ENCODE measurements around the gene KIF1B.

KIF1B gene

DNA sequence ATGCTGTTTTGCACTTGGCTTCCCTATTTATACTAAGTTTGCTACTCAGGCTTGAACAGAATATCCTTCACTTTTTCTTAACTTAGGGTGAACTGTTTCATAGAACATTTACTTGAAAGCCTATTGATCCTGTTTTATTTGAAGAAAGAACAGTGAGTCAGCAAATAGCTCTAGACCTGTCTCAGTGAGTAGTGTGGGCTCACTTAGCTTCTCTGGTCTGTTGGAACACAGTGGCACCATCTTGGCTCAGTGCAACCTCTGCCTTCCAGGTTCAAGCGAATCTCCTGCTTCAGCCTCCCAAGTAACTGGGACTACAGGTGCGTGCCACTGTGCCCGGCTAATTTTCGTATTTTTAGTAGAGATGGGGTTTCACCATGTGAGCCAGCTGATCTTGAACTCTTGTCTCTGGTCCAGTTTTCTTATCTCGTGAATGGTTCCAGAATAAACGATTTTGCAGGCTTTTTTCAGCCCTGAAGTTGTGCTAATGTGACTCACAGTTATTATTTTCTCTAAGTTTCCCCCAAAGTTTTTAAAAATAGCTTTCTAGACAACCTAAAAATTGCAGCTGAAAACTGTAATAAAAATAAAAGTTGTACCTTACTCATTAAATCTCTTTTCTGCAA lies 76.8 kb downstream of the KIF1B start:
- no peak for DNase-seq

DNA sequence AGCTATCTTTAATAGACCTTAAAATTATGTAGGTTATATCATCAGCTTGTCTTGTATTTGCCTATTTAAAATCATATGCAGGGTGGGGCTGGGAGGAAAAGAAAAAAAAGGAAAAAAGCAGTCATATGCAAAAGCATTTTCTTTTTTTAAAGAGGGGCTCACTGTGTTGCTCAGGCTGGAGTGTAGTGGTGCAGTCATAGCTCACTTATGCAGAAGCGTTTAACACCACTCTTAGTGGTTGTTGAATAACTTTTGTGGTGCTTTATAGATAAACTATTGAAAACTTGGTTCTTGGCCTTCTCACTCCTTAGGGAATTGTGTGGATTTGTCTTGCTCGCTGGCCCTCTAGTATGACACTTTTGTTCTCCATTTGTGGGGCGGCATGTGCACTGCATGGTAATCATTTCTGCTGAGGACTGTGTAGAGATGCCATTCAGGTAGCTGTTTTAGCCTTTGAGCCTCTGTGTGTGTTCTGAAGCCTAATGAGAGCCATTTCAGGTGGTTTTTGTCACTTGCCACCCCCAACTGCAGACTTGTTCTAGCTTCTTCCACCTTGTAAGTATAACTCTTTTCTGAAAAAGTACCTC lies 77.8 kb downstream of the KIF1B start:
- DNase-seq: no peak

DNA sequence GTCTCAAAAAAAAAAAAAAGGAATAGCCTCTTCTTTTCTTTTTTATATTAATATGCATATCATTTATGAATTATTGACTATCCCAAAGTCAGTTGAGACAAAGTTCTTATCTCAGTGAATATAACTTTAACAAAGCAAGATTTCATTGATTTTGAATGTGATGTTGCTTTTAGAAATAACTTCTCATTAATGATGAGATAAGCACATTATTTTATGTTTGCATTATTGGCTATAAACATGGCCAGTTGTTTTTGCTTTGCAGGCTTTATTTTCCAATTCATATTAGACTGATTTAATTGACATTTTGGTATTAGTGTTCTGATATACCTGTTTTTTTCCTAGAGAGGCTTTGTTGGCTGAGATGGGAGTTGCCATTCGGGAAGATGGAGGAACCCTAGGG lies 81.3 kb downstream of the KIF1B start:
- no peak for DNase-seq

DNA sequence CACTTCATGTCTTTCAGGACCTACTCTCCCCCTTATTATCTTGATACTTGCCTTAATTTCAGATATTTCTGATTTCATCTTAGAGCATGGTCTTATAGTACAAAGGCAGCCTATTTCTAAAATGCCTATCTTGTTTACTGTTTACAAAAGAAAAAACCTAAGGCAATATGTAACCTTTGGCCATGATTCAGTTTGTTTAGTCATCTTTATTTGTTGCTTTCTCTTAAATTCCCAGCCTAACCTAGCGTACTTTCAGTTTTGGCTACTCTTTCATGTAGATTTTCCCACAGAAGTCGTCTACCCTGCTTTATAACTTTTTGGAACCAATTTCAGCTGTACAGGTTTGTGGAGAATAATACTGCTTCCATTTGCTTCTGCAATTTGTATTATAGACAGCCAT lies 81.8 kb downstream of the KIF1B start:
- DNase-seq: no peak

DNA sequence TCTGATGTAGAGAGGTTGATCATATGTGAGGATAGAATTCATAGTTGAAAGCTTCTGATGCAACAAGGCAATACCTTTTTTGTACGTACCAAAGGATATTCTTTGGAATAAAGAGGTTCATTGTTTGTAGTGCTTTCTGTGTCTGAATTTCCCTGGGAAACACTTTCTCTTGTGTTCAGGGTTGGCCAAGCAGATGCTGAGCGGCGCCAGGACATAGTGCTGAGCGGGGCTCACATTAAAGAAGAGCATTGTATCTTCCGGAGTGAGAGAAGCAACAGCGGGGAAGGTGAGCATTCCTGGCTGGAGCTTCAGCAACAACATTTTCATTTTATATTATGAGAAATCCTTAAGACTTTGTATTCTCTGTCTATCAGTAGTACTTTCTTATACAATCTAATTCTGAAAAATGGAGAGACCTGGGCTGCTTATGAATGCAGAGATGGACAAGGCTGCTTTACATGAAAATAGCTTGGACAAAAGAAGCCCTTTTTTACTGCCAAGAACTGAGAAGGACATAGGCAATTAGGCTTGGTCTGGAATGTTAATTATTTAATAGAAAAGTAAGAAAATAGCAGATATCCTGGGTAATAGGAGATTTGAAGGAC lies 85.2 kb downstream of the KIF1B start:
- DNase-seq: no peak

DNA sequence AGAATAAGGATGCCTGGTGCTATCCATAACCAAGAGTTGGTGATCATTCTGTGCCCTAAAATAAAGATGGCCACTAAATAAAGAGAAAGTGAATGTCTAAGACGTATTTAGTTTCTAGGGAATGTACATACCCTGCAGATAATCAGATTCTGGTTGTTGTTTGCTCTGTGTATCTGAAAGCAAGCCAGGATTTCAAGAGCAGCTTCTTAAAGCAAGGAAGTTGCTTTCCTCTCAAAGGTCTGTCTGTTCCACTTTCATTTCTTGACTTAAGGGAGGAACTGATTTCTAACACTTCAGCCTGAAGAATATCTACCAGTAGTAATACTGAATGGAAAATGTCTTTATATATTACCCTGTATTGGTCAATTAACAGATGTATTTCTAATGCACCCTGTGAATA lies 88.8 kb downstream of the KIF1B start:
- no peak for DNase-seq

DNA sequence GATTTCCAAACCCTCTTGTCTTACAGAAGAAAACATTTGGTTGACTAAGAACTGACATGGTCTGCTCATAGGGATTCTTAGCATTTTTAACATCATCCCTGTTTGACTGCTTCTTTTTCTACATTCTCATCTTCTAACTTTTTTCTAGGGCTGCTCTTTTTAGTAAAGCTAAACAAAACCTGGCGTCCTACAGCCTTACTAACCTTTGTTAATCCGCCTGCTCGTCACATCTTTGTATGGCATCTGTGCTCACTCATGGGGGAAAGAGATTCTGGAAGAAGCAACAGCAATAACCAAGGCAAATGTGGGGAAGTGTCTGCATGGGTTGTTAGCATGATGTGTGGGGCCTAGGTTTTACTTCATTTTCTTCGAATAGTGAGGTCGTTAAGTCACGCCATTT lies 92.0 kb downstream of the KIF1B start:
- no peak for DNase-seq

DNA sequence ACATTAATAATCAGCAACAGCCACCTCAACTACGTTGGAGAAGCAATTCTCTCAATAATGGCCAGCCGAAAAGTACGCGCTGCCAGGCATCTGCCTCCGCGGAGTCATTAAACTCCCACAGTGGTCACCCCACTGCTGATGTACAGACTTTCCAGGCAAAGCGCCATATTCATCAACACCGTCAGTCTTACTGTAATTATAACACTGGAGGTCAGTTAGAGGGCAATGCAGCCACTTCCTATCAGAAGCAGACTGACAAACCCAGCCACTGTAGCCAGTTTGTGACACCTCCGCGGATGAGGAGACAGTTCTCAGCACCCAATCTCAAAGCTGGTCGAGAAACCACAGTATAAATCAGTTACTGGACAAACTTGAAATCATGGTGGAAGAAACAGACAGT lies 93.9 kb downstream of the KIF1B start:
- DNase-seq: no peak

DNA sequence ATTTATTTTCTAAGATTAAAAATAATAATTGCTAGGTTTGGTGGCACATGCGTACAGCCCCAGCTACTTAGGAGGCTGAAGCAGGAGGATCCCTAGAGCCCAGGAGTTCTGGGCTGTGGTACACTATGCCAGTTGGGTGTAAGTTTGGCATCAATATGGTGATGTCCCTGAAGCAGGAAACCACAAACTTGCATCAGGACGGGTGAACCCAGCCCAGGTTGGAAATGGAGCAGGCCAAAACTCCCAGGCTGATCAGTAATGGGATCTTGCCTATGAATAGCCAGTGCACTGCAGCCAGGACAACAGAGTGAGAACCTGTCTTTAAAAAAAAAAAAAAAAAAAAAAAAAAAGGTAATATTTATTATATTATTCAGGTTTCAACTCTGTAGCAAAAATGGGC lies 96.1 kb downstream of the KIF1B start:
- no peak for DNase-seq

DNA sequence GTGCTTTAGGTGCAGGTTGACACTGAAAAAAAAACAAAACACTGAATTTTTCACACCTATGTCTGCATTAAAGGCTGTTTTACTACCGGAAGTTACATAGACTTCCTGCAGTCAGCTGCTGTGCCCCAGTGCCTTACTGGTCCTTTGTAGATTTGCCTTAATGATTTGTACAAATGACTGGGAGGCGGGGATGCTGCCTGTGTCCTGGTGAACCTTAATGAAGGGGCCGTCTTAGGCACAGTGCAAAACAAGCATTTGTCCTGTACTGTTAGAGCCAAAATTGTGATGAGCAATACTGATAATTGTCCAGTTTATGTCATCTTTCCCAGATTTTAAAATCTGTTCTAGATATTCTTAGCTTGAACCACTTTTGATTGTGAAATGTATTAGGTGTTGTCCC lies 97.6 kb downstream of the KIF1B start:
- DNase-seq: no peak

DNA sequence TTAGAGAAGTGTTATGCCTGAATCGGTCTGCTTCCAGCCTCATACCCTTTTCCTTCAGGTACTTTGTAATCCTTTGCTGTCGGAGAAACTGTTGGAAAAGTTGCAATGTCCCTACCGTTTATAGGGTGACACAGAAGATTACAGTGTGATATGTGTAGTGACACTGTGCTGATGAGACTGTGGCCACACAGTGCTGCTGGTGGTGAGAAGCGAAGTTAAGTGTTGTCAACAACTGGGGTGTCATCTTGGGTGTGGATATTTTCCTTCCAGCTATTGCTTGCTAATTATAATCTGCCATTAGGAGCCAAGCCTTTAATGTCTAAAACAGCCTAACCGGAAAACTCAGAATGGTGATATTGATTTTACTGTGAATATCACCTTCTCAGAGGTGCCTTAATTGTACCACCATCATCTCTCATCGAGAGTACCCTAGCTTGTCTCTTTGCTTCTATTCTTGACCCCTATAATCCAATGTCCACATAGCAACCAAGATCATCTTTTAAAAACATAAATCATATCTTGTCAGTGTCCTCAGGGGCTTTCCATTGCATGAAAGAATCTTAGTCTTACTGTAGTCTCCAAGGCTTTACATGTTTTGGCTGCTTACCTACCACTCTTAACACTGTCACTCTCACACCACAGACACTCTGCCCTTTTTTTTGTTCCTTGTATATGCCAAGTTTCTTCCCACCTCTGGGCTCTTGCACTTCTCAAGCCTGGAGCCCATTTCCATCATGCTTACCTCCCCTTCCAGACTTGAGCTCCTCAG lies 99.1 kb downstream of the KIF1B start:
- no peak for DNase-seq

DNA sequence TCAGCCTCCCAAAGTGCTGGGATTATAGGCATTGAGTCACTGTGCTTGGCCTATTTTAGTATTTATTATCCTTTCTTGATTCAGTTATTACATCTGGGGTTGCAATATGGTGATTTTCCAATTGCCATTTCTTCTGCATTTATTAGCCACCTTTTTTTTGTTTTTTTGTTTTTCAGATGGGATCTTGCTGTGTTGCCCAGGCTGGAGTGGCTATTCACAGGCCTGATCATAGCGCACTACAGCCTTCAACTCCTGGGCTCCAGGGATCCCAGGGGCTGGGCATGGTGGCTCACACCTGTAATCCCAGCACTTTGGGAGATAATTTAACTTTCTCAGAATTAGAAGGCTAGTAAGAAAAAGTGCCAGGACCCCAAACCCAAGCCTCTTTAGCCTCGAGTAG lies 106.4 kb downstream of the KIF1B start:
- DNase-seq: no peak

DNA sequence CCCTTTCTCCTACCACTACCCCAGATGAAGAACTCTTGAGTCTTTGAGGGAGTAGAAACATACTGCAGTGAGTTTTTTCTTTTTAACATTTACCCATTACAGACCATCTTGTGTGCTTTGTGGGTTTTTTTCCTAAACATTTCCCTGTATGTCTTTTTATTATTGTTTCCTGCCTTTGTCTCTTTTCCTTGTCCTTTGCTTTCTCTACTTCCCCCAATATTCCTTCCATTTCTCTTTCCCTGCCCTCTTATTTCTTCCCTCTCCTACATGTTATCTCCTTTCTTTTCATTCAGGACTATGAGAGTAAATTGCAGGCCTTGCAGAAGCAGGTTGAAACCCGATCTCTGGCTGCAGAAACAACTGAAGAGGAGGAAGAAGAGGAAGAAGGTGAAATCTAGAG lies 109.4 kb downstream of the KIF1B start:
- DNase-seq: no peak

DNA sequence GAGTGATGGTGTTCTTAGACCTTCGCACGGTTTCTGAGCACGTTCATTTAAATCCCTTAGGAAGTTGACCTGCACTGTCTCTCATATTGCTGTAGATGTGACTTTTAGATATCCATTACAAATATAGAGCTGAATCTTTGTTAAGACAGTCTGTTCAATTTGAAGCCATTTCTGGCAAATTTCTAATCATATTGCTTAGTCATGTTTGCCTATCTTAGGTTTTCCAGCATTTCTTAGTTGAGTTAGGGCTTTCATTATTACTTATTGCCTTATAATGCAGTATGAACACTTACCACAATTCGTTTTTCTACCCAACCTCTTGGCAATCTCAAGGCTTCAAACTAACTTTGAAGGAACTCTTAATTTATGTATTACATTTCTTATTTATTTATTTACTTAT lies 110.0 kb downstream of the KIF1B start:
- DNase-seq: no peak

DNA sequence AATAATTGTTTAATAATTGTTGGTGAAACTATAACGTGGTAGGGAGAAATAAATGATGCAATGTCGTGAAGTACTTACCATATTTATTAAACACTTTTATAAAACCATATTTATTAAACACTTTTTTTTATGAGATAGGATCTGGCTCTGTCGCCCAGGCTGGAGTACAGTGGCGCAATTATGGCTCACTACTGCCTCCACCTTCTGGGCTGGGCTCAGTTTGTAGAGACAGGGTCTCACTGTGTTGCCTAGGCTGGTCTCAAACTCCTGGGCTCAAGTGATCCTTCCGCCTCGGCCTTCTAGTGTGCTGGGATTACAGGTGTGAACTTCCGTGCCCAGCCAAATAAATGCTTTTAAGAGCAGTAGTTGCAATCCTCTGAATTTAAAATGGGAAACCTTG lies 112.5 kb downstream of the KIF1B start:
- no peak for DNase-seq

DNA sequence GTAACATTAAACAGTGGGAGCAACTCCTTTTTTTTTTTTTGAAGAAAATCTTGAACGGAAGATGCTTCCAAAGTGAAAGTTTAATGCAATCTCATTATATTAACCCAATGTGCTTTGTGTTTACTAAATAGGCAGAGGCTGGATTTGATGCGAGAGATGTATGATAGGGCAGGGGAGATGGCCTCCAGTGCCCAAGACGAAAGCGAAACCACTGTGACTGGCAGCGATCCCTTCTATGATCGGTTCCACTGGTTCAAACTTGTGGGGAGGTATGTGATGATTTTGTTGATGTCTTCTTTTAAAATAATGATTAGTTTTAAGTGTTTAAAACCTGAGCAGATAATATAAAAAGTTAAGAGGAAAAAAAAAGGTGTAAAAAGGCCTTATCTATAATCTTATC lies 114.3 kb downstream of the KIF1B start:
- no peak for DNase-seq

DNA sequence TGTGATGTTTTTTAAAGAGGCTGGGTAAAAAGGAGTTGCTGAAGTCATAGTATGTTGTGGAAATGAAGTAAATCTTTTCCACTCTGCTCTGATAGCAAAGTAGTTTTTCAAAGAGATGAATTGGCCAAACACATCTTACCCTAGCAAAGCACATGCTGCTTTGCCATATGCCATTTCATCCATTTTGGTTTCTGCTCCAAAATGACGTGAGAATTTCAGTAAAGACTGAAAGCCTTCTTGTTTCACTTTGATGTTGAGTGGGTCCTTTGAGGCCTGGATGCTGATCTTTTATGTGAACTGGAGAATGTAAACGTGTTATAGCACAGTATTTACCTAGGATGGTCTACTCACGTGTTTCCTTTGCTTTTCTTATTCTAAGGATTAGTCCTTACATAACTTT lies 115.2 kb downstream of the KIF1B start:
- DNase-seq: no peak

DNA sequence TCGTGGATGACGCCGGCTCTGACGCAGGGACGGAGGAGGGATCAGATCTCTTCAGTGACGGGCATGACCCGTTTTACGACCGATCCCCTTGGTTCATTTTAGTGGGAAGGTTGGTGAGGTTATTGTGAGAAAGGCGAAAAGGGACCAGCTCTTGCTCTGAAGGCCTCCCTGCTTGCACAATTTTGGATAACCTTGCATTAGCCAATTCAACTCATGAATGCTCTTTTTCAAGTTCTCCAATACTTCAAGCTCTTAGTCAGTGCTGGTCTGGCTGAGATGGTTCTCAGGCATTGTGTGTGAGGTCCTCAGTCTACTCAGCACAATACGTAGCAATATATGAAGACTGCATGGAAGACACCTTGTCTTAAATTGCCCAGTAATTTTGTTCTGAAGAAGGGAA lies 115.9 kb downstream of the KIF1B start:
- DNase-seq: no peak

DNA sequence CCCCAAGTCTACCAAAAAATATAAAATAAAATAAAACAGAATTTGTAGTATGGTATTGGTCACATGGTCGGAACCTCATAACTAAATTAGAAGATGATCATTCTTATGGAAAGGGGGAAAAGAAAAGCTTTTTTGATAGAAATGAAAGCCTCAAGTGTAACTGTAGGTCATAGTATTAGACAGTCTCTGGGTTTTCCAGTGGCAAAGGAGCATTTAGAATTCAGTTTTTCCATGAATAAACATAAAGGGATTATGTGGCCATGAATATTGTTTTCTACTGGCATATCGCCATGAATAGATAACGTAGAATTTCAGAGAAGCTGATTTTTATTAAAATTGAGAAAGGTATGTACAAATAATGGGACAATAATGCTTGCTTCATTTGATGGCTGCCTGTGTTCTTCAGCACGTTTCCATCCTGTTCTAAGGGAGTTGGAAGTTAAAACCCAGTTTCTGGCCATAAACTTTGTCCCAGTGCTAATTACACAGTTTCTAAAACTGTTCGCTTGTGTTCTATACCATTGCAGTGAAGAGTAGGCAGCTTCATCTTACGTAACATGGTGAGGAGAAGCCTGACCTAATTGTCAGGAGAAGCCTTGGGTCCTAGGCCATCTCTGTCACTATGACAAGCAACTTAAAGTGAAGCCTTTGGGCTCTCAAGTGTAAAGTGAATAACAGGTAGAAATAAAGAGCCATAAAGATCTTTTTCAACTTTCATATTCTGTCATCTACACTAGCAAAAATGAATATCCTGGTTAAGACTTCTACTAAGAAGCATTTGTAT lies 118.0 kb downstream of the KIF1B start:
- DNase-seq: no peak

DNA sequence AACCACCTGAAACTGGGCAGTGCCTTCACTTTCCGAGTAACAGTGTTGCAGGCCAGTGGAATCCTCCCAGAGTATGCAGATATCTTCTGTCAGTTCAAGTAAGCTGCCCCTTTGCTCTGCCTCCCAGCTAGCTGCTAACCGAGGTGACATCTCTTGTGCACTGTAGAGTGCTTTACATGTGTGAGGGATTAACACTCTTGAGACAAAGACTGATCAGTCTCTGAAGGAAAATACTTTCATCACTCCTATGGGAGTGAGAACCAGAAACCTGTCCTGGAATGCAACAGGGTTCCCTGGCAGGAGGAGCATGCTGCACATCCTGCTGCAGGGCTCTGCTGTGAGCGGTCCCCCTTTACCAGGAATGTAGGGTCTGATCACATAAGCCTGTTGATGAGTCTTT lies 127.1 kb downstream of the KIF1B start:
- DNase-seq: no peak

DNA sequence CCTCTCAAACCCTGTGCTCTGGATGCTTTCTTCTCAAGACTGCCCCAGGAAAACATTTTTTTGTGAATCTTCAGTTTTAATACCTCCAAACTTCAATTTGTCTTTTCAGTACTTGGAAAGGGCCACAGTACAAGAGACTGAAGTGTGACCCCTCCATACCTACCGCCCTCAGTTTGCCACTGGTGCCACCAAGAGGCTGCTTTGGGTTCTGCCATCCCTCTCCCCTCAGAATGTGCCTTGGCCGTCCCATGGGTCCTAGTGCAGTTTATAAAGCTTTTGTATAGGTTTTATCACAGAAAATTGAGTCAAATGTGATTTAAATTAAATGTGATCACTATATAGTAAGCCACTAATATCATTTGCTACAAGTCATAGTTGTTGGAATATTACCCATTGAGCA lies 127.7 kb downstream of the KIF1B start:
- DNase-seq: peak; percentile 35

DNA sequence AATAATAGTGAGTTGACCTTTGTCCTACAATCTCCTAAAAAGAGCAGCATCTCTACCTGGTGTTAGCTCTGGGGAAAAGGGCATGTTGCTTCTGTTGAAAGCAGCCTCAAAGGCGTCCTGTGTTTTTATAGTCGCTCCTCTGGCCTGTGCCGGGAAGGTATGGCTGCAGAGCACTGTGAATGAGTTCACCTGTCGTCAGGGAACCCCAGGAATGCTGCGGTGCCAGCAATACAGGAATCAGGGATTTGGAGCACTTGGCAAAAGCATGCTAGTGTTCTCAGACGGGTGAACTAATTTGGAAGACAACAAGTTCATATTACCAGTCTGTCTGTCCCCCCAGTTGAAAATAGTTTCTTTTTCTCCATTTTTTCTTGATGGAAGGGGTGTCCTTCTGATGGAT lies 128.2 kb downstream of the KIF1B start:
- DNase-seq: no peak

DNA sequence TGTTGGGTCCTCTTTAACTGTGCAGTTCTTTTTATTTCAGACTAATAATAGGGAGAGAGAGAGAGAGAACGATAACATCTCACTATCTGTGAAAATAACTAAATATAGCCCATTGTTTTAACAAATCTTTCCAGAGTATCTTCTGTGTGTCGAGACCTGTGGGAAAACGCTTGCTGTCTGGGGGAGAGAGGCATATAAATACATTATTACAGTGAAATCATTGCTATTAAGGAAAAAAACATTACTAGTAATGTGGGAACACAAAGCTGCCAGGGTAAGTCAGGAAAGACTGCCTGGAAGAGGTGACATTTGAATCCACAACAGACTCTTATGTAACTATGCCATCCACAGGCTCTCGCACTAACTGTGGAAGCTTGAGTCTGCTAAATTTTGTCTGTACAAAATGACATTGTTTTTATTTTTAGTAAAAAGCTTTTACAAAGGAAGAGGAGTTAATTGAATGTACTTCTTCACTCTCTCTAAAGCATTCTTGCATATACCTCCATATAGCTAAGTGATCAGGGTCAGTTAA lies 128.7 kb downstream of the KIF1B start:
- no peak for DNase-seq
